ENCODE results near the gene HTR3B. TPM values are rescaled to one million over a fixed set of nuclear protein-coding genes. Genes with fewer than 3 reads are reported as not detected.
"Not testable (repeated sequence)": the region's sequence is repeated elsewhere in the genome, so short reads cannot be mapped to it uniquely, and the experiment has no call there.

Gene HTR3B
- total RNA-seq, 1 experiment from 2014 or later: not detected

DNA sequence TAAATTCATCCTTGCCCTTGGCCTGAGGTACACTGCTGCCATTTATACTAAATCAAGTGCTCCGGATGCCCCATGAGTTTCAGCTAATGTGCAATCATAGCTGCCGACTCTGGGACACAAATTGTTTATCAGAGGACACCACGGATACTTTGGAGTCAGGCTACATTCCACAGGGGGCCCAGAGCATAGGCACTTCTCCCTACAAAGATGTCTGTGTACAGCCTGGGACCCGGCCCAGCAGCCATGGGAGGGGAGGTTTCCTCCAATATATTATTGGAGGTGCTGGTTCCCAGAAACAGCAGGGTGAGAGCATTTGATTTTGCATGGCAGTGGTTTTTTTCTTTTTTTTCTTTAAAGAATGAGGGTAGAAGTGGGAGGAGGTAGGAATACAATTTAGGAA, 31.3 kb downstream of the HTR3B start:
- DNase-seq (ENCODE audit: extremely low read depth, low read depth): no peak

- no peak for DNase-seq (ENCODE audit: extremely low read depth, low read depth)
These were observed 33.3 kb downstream of the HTR3B start for GRCh38 chr11:113937918-113938317.

DNA sequence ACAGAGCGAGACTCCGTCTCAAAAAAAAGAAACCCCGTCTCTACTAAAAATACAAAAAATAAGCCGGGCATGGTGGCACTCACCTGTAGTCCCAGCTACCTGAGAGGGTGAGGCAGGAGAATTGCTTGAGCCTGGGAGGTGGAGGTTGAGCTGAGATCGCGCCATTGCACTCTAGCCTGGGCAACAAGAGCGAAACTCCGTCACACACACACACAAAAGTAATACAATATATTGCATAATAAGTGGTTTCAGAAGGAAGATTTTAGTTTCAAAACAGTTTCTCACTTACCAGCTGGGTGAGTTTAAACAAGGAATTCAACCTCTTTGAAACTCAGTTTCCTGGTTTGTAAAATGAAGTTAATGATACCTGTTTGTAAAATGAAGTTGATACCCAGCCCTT, 37.7 kb downstream of the HTR3B start:
- DNase-seq (ENCODE audit: extremely low read depth, low read depth): no peak

DNA sequence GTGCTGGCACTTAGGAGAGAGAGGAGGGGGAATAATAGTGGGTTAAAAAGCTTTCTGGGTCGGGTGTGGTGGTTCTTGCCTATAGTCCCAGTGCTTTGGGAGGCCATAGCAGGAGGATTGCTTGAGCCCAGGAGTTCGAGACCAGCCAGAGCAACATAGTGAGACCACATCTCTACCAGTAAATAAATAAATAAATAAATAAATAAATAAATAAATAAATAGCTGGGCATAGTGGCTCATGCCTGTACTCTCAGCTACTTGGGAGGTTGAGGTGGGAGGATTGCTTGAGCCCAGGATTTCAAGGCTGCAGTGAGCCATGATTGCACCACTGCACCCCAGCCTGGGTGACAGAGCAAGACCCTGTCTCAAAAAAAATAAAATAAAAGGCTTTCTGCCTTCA, 41.6 kb downstream of the HTR3B start:
- DNase-seq (ENCODE audit: extremely low read depth, low read depth): not testable (repeated sequence)

- DNase-seq (ENCODE audit: extremely low read depth, low read depth): no peak
These were observed 43.4 kb downstream of the HTR3B start for GRCh38 chr11:113947994-113948393.

- DNase-seq (ENCODE audit: extremely low read depth, low read depth): no peak
These were observed 45.3 kb downstream of the HTR3B start for GRCh38 chr11:113949891-113950290.

DNA sequence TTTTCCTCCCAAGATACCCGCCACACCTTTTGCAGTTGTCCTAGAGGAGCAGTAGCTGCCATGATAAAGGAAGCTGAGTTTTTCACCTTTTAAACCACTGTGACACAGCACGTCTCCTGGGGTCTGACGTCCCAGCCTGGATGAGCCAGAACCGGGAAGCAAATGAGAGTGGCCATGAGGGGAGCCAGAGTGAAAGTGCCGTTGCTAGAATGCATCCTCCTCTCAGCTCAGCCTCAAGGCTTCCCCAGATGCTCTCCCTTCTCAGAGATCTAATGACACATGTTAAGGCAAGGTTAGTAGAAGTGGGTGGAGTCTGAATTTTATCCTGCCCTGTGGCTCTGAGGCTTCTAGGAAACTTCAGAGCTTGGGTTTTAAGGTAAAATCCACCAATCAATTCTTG, 46.9 kb downstream of the HTR3B start:
- no peak for DNase-seq (ENCODE audit: extremely low read depth, low read depth)

GRCh38 chr11:113952070-113952469, 47.5 kb downstream of the HTR3B start:
- DNase-seq (ENCODE audit: extremely low read depth, low read depth): no peak

DNA sequence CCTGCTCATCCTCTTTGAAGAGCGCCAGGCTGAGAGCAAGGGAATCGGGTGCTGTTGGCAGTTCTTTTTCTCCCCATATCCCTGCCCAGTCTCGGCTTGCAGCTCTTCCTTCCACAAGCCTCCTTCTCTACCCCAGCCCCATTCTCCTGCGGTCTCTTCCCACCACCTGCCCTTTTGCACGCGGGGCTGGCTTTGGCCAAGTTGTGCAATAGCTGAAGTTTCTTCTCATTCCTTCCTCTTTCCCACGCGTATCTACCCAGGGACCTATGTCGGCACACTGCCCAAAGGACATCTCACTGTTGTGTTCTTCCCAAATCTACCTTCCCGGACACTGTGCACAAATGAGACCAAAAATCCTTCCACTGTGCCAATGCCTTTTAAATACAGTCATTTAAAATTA, 48.0 kb downstream of the HTR3B start:
- DNase-seq (ENCODE audit: extremely low read depth, low read depth): no peak

- DNase-seq (ENCODE audit: extremely low read depth, low read depth): no peak
These were observed 49.6 kb downstream of the HTR3B start for GRCh38 chr11:113954235-113954634.

DNA sequence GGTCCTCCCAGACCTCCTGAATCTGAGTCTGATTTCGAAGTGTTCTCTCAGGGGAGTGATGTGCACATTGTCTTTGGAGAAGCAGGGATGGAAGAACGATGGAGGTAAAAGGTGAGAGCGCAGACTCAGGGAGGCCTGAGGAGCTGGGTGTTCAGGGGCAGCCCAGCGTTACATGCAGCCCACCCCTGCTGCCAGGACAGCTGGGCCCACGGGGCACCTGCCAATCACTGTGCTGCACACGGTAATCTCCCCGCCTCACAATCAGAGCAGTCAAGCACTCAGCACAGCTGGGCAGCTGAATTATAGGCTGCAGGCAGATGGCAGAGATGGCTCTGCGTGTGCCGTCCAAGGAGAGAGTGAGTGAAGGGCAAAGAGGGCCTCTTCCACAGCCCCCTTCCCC, 52.4 kb downstream of the HTR3B start:
- no peak for DNase-seq (ENCODE audit: extremely low read depth, low read depth)

- no peak for DNase-seq (ENCODE audit: extremely low read depth, low read depth)
These were observed 56.2 kb downstream of the HTR3B start for GRCh38 chr11:113960702-113961330.

DNA sequence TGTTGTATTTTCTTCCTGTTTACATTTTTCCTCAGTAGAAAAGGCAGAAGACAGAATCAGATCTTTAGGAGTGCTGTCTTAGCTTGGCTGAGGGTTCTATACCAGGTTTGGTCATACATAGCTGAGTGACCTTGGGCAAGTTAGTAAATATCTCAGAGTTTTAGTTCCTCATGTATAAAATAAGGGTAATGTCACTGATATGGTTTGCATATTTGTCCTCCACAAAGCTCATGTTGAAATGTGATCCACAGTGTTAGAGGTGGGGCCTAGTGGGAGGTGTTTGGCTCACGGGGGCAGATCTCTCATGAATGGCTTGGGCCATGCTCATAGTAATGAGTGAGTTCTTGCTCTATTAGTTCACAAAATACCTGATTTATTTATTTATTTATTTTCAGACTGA, 62.8 kb downstream of the HTR3B start:
- no peak for DNase-seq (ENCODE audit: extremely low read depth, low read depth)

- no peak for DNase-seq (ENCODE audit: extremely low read depth, low read depth)
These were observed 67.1 kb downstream of the HTR3B start for GRCh38 chr11:113971506-113972195.

DNA sequence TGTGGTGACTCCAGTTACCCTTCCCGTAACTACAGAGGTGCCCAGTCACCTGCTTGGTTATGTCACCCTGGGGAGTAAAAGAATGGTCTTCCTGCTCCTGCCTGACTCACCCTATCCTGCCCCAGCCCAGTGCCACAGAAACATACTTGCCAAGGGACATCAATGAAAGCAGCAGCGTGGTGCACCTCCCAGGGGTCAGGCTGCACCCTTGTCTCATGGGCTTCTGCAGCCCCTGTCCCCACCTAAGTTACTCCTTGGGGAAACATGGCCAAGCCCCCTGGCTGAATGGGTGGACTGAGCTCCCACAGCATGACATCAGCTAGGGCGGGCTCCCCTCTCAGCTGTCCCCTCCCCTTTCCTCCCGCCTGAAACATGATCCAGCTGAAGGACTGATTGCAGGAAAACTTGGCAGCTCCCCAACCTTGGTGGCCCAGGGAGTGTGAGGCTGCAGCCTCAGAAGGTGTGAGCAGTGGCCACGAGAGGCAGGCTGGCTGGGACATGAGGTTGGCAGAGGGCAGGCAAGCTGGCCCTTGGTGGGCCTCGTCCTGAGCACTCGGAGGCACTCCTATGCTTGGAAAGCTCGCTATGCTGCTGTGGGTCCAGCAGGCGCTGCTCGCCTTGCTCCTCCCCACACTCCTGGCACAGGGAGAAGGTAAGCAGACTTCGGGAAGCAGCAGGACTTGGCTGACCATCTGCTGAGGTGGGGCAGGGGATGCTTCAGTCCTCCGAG, 70.3 kb downstream of the HTR3B start, which contains the start of gene HTR3A:
Gene HTR3A (plus strand): TSS at position 368 of the 730 bp plus-strand sequence. CDS start 218 bp downstream, at position 586.
- no peak for DNase-seq (ENCODE audit: extremely low read depth, low read depth)

- no peak for DNase-seq (ENCODE audit: extremely low read depth, low read depth)
These were observed 72.5 kb downstream of the HTR3B start for GRCh38 chr11:113977071-113977490.

- no peak for DNase-seq (ENCODE audit: extremely low read depth, low read depth)
These were observed 73.1 kb downstream of the HTR3B start for GRCh38 chr11:113977701-113978100.

- no peak for DNase-seq (ENCODE audit: extremely low read depth, low read depth)
These were observed 74.8 kb downstream of the HTR3B start for GRCh38 chr11:113979431-113979830.

DNA sequence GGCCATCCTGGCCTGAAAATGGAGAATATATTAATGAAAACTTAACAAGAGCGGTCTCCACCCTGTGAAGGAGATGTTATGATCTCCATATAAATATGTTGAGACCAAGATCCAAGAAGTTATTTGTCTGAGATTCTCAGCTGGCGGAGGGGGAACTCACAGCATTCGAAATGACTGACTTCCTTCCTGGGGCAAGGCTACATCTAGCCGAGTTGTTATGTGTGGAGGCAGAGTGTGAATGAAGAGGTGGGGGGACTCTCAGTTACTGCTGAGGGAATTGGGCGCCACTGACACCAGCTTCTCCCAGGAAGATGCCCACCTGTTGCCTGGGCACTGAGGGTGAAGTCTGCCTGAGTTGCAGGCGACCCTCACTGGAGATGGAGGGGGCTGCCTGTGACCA, 76.2 kb downstream of the HTR3B start:
- no peak for DNase-seq (ENCODE audit: extremely low read depth, low read depth)

- no peak for DNase-seq (ENCODE audit: extremely low read depth, low read depth)
These were observed 77.7 kb downstream of the HTR3B start for GRCh38 chr11:113982306-113982705.

GRCh38 chr11:113984781-113985180, 80.2 kb downstream of the HTR3B start:
- DNase-seq (ENCODE audit: extremely low read depth, low read depth): no peak

GRCh38 chr11:113985906-113986305, 81.3 kb downstream of the HTR3B start:
- DNase-seq (ENCODE audit: extremely low read depth, low read depth): no peak
